ENCODE results near the gene GPR135.
A peak's percentile ranks its signal among the peaks of the same experiment; 100 is the strongest.

GPR135 gene, protein sequence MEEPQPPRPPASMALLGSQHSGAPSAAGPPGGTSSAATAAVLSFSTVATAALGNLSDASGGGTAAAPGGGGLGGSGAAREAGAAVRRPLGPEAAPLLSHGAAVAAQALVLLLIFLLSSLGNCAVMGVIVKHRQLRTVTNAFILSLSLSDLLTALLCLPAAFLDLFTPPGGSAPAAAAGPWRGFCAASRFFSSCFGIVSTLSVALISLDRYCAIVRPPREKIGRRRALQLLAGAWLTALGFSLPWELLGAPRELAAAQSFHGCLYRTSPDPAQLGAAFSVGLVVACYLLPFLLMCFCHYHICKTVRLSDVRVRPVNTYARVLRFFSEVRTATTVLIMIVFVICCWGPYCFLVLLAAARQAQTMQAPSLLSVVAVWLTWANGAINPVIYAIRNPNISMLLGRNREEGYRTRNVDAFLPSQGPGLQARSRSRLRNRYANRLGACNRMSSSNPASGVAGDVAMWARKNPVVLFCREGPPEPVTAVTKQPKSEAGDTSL

DNA sequence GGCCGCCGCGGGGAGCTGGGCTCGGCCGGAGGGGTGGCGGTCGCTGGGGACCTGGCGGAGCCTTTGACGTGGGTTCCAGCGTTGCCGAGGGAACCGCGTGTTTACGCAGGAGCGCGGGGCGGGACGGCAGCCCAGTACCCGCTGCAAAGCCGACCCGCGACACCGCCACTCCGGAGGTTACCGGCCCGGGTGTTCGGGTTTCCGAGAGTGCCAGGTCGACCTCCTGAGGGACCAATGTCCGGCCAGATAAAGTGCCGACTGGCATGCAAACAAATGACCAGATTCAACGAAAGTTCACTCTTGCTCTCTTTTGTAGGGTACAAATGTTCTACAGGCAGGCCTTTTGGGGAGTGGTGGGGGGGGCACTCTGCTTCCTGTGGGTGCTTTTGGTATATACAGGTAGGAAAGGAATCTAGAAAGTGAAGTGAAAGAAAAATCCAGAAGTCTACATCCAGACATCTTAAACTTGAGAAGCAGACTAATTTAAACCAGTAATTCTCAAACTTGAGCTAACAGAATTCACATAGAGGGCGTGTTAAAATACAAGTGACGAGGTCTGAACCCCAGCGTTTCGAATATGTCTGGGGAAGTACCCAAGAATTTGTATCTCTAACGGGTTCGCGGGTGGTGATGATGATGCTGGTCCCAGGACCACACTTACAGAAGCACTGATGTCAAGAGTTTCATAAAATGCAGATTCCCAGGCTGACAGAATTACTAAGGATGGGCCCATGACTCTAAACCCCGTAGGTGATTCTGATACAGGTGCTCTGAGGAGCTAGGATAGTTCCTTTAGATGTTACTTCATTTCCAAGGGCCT, at the start of gene GPR135:
Gene GPR135, minus strand, starts transcription at position 65 of the 820 bp plus-strand sequence. CDS start 154 bp downstream, outside the sequence.
- peak; percentile 61 for DNase-seq

DNA sequence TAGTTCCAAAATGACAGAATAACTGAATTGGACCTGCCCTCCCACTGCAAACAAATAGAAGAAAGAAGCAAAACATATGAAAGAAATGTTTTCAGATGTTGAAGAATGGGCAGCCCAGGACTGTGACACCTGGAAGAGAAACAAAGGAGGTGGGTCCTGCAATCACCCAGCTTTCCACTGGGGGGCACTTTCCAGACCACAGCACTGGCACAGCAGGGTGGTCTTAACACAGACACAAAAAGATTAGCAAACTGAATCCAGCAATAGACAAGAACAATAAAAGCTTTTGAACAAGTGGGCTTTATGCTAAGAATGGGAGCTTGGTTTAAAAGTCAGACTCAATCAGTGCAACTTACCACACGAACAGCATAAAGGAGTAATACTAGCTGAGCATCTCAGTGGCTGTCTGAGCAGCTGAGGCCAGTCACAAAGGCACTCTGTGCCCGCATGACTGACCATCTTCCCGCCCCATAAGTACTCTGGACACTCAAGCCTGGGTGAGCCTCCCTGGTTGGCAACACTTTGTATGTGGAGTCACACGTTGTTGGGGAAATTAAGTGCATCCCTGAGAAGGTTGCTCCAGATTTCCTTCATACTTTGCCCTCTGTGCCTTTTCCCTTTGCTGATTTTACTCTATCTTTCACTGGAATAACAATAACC, 46.9 kb upstream of the GPR135 start:
- DNase-seq, result peak; percentile 51

DNA sequence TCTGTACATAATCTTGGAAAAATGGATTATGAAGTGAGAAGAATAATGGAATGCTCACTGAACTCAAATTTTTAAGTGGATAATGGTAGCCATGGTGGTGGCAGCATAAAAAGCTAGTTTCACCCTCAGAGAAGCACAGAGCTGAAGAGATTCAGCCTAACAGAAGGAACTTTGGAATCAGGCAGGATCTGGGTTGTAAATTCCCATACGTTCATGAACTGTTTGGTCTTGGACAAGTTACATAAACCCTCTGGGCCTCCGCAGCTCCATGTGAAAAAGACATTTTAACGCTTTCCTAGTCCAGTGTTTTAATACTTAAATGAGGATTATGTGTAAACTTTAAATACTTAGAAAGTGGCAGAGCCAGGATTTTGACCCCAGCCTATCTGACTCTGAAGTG, 45.8 kb upstream of the GPR135 start:
- no peak for DNase-seq

DNA sequence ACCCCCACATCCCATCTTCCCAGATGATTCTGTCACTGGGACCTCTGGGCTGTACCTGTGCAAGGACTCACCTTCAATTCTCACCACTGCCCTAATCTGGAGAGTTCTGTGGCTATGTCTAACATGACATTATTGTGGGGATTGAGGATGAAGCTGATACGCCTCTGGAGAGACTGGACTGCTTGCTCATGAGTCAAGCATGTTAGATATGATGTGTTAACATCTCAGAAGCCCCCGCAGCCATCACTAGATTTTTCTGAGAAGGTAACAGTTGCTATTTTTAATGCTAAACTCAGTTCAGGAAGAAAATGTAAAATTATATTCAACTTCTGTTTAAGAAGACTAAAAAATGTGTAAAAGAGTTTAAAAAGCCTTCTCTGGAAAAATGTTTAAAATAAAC, 44.8 kb upstream of the GPR135 start:
- DNase-seq, result no peak

DNA sequence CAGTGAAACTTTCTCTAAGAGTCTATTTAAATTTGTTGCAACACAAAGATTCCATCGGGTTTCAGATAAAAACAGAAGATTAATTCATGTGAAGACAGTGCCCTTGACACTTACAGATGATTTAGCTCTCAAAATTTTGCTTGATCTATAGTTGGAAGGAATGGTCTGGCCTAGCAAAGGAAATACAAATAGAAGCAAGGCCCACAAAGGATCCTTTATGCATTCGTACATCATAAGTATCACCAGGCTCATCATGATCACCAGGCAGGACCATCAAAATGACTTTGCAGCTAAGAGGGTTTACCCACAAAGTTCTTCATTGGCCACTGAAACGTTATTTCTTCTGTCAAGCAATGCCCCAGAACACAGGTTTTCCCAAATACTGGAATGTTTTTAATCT, 43.9 kb upstream of the GPR135 start:
- DNase-seq, result no peak

DNA sequence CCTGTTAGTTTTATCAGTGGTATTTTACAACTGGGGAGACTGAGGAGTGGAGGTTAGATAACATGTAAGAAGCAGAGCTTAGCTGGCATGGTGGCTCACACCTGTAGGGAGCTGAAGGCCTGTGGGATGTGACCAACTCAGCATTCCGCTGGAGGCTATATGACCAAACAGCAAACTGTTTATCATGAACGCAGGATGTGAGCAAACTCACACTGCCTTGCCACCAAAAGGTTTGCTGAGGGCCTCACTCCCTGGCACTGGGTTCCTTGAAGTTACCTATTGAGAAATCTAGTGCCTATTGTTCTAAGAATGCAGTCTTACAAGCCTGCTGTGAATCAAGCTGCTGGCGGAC, 42.5 kb upstream of the GPR135 start:
- no peak for DNase-seq

DNA sequence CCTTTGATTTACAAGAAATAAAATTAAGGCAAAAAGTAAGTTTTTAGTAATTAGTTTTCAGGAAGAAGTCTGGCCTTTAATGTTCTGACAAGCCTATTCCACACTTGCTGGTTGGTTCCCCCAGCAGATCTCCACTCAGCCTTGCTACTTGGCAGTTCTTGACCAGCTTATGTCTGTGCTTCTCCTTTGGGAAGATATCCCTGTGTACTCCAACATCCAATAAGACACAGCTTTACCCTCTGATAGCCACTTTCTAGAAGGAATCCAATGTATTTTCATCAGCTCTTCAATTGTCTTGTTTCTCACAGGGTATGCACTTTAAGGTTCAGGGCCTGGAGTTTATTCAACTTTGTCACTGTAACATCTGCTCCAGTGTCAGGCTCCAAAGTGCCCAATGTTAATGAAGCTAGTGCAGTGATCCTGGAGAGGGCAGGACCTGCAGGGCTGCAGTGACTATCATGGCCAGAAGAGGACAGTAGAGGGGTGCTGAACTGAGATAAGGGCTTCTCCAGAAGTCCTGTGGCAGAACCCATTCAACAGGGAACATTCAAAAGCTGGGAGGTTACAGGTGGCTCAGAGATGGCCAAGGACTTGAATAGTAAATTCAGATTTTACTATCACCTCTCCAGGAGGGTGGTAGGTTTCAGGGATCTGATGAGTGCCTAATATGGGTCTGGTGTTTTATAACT, 42.0 kb upstream of the GPR135 start:
- peak; percentile 69 for DNase-seq

DNA sequence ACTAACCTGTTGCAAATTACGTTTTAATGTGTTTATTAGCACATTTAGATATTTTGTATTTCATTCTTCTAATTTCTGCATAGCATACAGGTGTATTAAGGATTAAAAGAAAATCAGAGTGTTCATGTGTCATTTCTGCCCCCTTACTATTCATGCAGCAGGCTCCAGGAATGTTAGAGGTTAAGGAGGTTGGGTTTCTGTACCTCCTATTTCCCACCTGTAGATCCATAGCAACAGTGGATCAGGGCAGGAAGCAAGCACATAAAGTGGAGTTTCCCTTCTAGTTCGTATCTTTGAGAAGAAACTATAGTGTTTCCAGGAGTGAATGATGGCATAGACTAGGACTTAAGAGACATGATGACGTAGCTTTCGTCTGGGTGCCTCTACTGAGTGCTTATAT, 38.1 kb upstream of the GPR135 start:
- no peak for DNase-seq

DNA sequence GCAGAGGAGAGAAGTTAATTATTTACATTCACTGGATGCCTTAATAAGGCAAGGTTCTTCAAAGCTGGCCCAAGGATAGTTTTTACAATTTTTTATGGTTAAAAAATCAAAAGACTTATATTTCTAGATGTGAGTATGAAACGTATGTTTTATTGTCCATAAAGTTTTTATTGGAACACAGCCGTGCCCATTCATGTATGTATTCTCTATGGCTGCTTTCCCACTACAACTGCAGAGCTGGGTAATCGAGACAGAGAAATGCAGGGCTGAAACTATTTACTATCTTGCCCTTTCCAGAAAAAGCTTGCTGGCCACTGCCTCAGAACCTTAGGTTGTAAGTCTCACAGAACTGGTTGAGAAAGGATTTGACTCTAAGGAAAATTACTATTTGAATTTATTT, 35.6 kb upstream of the GPR135 start:
- DNase-seq, result no peak

DNA sequence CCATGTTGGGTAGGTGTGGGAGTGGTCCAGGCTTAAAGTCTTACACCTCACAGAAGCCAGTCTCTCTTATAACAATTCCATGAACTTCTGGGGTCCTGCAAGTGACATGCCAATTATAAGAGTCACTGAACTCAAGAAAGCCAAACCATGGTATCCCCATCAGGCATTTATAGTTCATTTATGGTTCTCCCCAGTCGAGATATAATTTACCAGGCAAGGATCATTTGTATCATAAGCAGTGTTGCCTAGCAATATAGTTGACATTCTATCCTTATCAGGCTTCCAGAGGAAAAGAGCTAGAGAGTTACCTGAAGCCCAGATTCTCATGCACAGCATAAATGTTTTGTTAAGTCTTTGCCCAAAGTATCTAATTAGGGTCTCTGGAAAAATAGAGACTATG, 27.2 kb upstream of the GPR135 start:
- no peak for DNase-seq

DNA sequence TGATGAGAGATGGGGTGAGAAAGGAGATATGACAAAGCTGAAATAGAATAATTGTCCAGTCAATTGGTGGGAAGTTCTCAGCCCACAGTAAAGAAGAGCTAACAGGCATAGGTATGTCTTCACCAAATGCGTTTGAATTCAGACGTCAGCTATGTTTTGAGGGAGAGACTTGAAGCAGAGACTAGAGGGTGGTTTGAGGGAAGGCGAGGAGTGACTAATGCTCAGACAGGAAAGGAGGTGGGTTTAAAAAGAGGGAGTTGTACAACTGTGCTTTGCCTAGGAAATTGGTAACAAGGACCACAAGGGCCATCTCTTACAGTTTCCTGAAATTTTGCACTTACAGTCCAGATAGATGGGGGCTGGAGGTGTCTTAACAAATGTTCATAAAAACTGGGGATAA, 25.6 kb upstream of the GPR135 start:
- no peak for DNase-seq

DNA sequence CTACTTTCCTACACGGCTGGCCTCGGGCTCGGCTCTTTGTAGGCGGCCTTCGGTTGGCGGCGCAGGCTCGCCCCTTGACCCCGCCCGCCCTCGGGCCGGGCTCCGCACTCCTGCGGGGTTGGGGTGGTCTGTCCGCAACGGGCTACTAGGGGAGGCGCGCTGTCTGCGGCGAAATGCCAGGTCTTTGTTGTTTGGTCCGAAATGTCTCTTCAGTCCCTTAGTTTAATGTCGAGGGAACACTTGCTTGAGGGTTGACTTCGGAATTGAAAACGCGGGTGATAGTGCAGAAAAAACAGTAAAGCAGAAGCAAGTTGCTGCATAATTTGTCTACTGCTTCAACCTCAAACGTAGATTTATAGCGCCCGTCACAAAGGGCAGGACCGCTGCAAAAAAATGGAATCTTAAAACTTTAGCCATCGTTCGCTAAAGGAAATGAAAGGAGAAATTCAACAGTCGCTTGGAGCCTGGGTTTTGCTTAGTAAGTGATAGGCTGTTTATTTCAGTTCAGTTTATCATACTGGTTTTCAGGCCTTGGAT, 19.5 kb upstream of the GPR135 start:
- DNase-seq, result no peak

DNA sequence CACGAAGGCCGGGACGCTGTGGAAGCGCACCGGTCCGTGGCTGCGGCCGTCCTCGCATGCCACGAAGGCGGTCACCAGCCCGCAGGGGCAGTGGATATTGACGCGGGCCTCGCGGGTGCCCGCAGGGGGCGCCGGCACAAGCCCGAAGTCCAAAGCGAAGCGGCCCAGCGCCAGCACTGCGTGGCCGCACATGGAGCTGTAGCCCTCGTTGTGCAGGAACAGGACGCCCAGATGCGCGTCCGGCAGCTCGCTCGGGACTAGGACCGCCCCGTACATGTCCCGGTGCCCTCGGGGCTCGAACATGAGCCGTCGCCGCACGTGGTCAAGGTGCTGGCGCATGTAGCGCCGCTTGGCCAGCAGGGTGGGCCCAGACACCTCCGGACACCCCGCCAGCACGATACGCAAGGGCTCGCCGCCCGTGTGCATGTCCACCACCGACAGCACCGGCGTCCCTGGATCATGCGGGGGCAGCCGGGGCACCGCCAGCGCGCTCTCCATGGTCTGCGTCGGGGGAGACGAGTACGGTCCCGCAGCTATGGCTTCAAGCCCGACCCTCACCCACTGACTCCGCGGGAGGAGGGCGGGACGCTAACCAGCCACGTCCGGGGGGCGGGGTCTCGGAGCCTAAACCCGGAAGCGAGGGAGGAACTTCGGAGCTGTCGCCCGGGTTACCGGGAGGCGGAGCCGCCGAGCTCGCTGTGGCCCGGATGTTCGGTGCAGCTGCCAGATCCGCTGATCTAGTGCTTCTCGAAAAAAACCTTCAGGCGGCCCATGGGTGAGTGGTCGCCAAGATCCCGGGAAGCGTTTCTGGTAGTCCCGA, 18.8 kb upstream of the GPR135 start, which contains the start of the genes JKAMP and L3HYPDH:
Gene JKAMP, plus strand, starts transcription at position 699 of the 820 bp plus-strand sequence. Its CDS starts 73 bp downstream, at position 772.
Gene L3HYPDH, minus strand, starts transcription at position 590 of the 820 bp plus-strand sequence. Its CDS starts 92 bp downstream, at position 498.
- DNase-seq, result peak; percentile 94

DNA sequence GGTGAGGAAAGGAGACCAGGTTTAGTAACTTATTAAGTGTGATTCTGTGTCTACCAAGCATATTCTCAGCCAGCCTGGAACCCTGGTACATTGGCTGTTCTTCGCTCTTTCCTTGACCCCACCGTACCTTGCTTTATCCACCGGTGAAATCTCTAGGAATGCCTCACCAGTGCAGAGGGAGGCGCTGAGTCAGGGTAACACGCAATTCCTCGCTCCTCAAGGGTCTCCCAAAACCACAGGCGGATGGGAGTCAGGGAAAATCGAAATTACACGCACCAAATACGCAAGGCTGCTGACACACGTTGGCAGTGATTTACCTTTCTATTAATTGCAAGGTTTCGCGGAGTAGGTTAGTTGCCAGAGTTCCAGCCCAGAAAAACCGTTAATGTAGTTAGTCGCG, 18.2 kb upstream of the GPR135 start:
- DNase-seq, result no peak

DNA sequence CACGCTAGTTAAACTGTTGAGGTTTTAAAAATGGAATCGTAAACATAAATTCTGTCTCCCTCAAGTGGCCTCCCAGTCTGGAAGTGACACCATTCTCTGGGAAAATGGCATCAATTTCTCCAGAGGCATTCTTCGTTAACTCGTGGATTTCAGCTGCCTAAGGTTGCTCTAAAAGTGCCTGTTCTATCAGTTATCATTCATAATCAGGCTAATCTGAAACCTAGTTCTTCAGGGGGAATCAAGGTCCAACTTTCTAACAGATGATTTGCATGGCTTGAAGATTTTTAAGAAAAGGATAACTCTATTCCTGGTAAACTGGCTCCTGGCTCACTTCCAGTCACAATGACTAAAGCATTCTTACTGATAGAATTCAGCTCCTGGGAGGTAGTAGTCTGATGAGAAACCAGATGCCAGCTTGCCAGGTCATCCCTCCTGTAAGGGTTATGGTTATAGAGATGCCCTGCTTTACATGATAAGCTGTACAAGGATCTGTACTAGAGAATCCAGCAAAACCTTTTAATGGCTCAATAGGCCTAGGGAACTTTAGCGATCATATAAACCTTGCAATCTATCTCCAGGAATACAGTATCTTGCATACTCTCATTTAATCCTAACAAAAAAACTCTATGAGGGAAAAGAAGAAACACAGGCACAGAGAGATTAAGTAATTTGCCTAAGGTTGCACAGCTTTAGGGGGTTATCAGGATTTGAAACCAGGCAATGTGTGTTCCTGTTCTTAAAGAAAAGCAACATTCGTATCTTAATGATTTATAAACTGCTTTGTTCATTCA, 17.6 kb upstream of the GPR135 start:
- peak; percentile 44 for DNase-seq

DNA sequence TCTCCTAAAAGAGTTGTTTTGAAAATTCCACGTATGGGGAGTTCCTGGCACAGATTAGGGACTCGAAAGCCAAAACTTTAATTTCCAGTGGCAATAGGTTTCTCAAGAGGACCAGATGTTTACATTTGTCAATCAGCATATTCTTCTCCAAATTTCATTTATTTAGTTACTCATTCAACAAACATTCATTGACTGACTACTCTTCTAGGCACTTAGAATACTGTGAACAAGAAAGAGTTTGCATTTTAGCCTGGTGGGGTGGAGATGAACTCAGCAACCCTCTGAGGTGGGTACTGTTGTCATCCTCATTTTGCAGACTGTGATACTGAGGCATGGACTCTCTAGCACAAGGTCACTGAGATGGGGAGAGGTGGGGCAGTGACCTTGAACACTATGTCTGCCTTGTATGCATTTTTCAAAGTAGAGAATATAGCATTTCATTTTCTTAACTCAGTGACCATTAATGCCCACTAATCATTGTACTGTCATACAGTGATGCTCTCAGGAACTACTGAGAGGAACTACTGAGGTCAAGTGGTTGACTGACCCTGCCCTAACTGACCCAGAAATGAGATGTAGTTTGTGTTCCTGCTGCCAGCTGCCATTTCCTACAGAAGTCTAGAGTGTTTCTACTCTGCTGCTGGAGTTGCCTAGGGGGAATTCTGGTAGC, 16.8 kb upstream of the GPR135 start:
- DNase-seq, result no peak

DNA sequence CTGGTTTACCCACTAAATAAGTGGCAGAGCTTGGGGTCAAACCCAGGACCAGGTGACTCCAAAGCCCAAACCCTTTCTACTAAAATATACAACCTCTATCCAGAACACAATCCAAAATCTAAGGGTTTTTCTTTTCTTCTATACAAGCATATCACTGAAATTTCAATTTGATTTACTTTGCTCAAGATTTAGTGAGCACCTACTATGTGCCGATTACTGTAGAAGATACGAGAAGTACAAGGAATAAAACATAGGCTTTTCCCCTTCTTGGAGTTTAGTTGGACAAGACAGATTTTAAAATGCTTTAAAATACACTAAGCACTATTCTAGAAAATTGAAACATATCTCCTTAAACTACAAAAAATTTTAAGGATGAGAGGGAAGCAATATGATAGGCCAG, 16.2 kb upstream of the GPR135 start:
- DNase-seq, result no peak

DNA sequence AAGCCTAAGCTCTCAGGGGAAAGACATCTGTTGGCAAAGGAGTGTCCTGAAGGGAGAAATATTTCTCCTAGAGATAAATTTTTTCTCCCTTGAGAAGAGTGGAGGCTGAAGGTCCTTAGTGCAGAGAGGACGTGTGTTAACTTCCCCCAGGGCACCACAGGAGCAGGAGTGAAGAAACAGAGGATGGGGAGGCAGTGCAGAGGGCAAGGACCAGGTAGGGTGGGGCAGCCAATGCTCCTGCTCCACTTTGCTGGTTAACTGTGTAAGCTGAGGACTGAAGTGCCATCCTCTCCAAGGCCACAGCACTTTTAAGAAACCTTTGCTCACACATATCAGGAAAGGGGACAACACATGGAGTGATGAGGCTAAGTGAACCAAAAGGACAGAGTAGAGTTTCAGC, 15.0 kb upstream of the GPR135 start:
- DNase-seq, result no peak

DNA sequence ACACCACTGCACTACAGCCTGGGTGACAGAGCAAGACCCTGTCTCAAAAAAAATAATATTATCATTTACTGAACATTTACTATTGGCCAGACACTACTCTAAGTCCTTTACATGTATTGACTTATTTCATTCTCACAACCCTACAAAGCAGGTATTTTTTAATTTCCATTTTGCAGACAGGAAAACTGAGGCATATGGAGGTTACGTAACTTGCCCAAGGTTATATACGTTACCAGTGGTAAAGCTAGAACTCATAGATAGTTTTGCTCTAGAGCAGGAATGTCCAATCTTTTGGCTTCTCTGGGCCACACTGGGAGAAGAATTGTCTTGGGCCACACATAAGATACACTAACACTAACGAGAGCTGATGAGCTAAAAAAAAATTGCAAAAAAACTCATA, 13.4 kb upstream of the GPR135 start:
- no peak for DNase-seq

DNA sequence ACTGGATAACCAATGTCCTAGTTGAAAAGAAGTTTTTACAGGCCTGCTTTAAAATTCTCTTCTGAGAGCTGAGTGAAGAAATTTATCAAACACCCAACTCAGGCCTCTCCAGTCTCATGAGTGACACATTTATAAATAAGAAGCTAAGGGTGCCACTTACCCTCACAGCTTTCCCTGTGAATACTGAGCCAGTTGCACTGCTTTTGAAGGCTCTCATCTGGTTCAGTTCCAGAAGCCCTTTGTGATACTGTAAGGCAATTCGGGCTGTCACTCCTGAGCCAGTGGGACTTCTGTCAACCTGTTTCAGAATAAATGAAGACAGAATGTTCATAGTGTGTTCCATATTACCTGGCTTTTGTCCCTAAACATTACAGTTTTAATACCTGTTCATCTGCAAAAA, 10.5 kb upstream of the GPR135 start:
- no peak for DNase-seq

Data from NCI-H1105 treated with DMSO at 0.1 percent for 48 hours (cell line).